CD4-positive, alpha-beta T cell (primary cell): ENCODE results near the gene CMIP. TPM values are rescaled to one million over a fixed set of nuclear protein-coding genes. Genes with fewer than 3 reads are reported as not detected.

Experiments used
- ATAC-seq: fragments of 200-7000 bp; cut with Tn5 transposase; one replicate; pipeline ENCODE4 v1.10.0; 2022; ENCODE audit warnings: mild to moderate bottlenecking; ENCODE audit not compliant: poor library complexity
- CTCF ChIA-PET: fragments of 350-600 bp; sonication (Branson Sonifier 250); formaldehyde crosslinking; loops from one replicate; lab custom pipeline; 2021; ENCODE audit warnings: antibody characterized with exemption, inconsistent platforms; lab: Charles Lee
- POLR2A ChIA-PET: fragments of 350-600 bp; sonication (Branson Sonifier 250); formaldehyde crosslinking; loops from one replicate; lab custom pipeline; 2021; ENCODE audit warnings: antibody characterized with exemption, inconsistent platforms; lab: Charles Lee
- DNase-seq, 14 experiments: peaks; one replicate each; pipeline ENCODE4 v3.0.0-alpha.2; 2013 to 2020; ENCODE audit warnings: mixed read lengths in 2 of 14
- H3K27ac ChIP-seq, 2 donors: one replicate each; pipeline versions ENCODE4 v1.5.1 to v1.7.0; 2013; ENCODE audit warnings: low read length in 2 of 2, low read depth in 1 of 2, mild to moderate bottlenecking in 1 of 2
- H3K27me3 ChIP-seq, 2 experiments: 1 replicate in 1 of 2; 2 replicates in 1 of 2; pipeline versions ENCODE4 v1.6.1 to v1.7.0; 2013; ENCODE audit warnings: low read length in 2 of 2, control low read depth in 1 of 2, mild to moderate bottlenecking in 1 of 2, moderate library complexity in 1 of 2; ENCODE audit not compliant: insufficient read depth in 2 of 2, control insufficient read depth in 1 of 2
- H3K36me3 ChIP-seq: one replicate; pipeline ENCODE4 v1.6.1; 2013; ENCODE audit warnings: low read length, control low read depth; ENCODE audit not compliant: insufficient read depth
- H3K4me1 ChIP-seq: one replicate; pipeline ENCODE4 v1.6.1; 2013; ENCODE audit warnings: low read length, control low read depth; ENCODE audit not compliant: insufficient read depth
- H3K4me3 ChIP-seq: one replicate; pipeline ENCODE4 v1.5.1; 2013; ENCODE audit warnings: mild to moderate bottlenecking, low read length, moderate library complexity
- H3K9me3 ChIP-seq, 2 experiments: 1 replicate in 1 of 2; 2 replicates in 1 of 2; pipeline versions ENCODE4 v1.6.1 to v1.7.0; 2013; ENCODE audit warnings: low read length in 2 of 2, mild to moderate bottlenecking in 2 of 2, control low read depth in 1 of 2, moderate library complexity in 1 of 2; ENCODE audit not compliant: control insufficient read depth in 1 of 2, insufficient read depth in 1 of 2
- H3K27ac Mint-ChIP-seq: one replicate; pipeline ENCODE4 v1.8.0; 2020; ENCODE audit warnings: mixed read lengths
- H3K27me3 Mint-ChIP-seq: one replicate; pipeline ENCODE4 v1.8.0; 2021; ENCODE audit warnings: mixed read lengths
- H3K36me3 Mint-ChIP-seq: one replicate; pipeline ENCODE4 v1.8.0; 2021; ENCODE audit warnings: low read depth, mixed read lengths
- H3K4me1 Mint-ChIP-seq: one replicate; pipeline ENCODE4 v1.8.0; 2021; ENCODE audit warnings: low read depth, mixed read lengths
- H3K4me3 Mint-ChIP-seq: one replicate; pipeline ENCODE4 v1.8.0; 2020; ENCODE audit warnings: mild to moderate bottlenecking, mixed read lengths
- H3K9me3 Mint-ChIP-seq: one replicate; pipeline ENCODE4 v1.8.0; 2020; ENCODE audit warnings: mixed read lengths
- intact Hi-C, 2 experiments: fragments of 100-400 bp; cut with DNase I in 1 of 2; cut with micrococcal nuclease in 1 of 2; formaldehyde crosslinking; loops; one replicate each; pipeline versions ENCODE4 v1.15.1 to v1.9.0; 2023 to 2025; cut with DNase I, micrococcal nuclease
- total RNA-seq, 174 experiments: library from RNA in 2 of 174; stranded (reverse) in 2 of 174; gene quantifications; one replicate each; pipeline ENCODE4 v1.2.3 and lab custom pipeline; 2021 to 2026
- TF ChIP-seq, protein P1 (sequence below): fragments of 200-600 bp; IDR thresholded peaks from one replicate; pipeline ENCODE4 v1.8.0; 2022; ENCODE audit warnings: antibody characterized with exemption, mild to moderate bottlenecking

The CMIP gene
- total RNA-seq, 2 experiments from 2014 or later, result 33.5 to 35.3 TPM

DNA sequence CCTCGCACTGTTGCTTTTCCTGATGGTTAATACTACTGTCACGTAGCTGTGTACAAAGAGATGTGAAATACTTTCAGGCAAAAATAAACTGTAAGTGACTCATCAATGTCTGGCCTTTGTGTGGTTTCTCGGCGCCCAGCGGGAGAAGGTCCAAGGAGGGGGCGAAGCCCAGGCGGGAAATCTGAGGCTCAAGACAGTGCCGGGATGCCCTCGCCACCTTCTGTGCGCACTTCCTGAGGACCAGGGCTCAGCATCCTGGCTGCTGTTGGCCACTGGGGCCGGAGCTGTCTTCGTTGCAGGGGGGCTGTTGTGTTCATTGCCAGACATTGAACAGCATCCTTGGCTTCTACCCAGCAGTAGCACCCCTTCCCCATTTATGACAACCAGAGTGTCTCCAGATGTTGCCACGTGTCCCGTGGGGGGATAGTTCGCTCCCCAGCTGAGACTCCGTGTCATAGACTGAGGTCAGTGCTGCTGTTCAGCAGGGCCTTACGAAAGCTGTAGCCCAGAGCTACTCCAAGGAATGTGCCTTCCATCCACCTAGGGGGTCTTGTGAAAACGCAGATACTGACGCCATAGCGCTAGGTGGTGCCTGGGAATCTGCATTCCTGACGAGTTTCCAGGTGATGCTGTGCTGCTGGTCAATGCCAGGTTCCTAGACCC is 267.2 kb downstream of the CMIP start:
- no peak for ATAC-seq
- intact Hi-C loops, result no loop called here
- ChIA-PET POLR2A (no interaction called here), CTCF (no interaction called here)
- Histone ChIP-seq H3K4me1 (peaks cover 26% of the 10 kb centered on the region), H3K4me3 (no peak overlapping the region), H3K27ac (no peak overlapping the region), H3K27me3 (no peaks in the 10 kb centered on the region), H3K9me3 (no peaks in the 10 kb centered on the region), H3K36me3 (peaks cover 22% of the 10 kb centered on the region)
- no peak for DNase-seq
- no peaks in the 10 kb centered on the region for H3K9me3 Mint-ChIP-seq
- H3K27ac Mint-ChIP-seq, result peak overlapping the region; percentile 11
- no peaks in the 10 kb centered on the region for H3K27me3 Mint-ChIP-seq
- H3K4me3 Mint-ChIP-seq, result no peak overlapping the region
- TF ChIP-seq, protein P1, sequence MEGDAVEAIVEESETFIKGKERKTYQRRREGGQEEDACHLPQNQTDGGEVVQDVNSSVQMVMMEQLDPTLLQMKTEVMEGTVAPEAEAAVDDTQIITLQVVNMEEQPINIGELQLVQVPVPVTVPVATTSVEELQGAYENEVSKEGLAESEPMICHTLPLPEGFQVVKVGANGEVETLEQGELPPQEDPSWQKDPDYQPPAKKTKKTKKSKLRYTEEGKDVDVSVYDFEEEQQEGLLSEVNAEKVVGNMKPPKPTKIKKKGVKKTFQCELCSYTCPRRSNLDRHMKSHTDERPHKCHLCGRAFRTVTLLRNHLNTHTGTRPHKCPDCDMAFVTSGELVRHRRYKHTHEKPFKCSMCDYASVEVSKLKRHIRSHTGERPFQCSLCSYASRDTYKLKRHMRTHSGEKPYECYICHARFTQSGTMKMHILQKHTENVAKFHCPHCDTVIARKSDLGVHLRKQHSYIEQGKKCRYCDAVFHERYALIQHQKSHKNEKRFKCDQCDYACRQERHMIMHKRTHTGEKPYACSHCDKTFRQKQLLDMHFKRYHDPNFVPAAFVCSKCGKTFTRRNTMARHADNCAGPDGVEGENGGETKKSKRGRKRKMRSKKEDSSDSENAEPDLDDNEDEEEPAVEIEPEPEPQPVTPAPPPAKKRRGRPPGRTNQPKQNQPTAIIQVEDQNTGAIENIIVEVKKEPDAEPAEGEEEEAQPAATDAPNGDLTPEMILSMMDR, result no peak
- H3K36me3 Mint-ChIP-seq, result peaks cover 34% of the 10 kb centered on the region
- peaks cover 24% of the 10 kb centered on the region for H3K4me1 Mint-ChIP-seq

GRCh38 chr16:81712681-81713080 is 268.1 kb downstream of the CMIP start:
- no peak overlapping the region for H3K4me3 Mint-ChIP-seq
- H3K4me3 ChIP-seq, result no peak overlapping the region
- no peak overlapping the region for H3K27ac Mint-ChIP-seq
- H3K36me3 ChIP-seq, result peaks cover 13% of the 10 kb centered on the region
- no peaks in the 10 kb centered on the region for H3K9me3 Mint-ChIP-seq
- intact Hi-C loops, result no loop called here
- peaks cover 35% of the 10 kb centered on the region for H3K4me1 ChIP-seq
- DNase-seq (no peak), ATAC-seq (no peak)
- POLR2A ChIA-PET, result no interaction called here
- H3K36me3 Mint-ChIP-seq, result peaks cover 25% of the 10 kb centered on the region
- H3K9me3 ChIP-seq, result no peaks in the 10 kb centered on the region
- CTCF ChIA-PET, result interaction anchor here (1.1 kb wide), 1 partner anchor 11 kb away, joined by 3 read pairs; no protein-coding TSS in a partner anchor
- H3K4me1 Mint-ChIP-seq, result peaks cover 30% of the 10 kb centered on the region
- TF ChIP-seq, protein P1, result no peak
- no peak overlapping the region for H3K27ac ChIP-seq
- H3K27me3 Mint-ChIP-seq, result no peaks in the 10 kb centered on the region
- no peaks in the 10 kb centered on the region for H3K27me3 ChIP-seq

DNA sequence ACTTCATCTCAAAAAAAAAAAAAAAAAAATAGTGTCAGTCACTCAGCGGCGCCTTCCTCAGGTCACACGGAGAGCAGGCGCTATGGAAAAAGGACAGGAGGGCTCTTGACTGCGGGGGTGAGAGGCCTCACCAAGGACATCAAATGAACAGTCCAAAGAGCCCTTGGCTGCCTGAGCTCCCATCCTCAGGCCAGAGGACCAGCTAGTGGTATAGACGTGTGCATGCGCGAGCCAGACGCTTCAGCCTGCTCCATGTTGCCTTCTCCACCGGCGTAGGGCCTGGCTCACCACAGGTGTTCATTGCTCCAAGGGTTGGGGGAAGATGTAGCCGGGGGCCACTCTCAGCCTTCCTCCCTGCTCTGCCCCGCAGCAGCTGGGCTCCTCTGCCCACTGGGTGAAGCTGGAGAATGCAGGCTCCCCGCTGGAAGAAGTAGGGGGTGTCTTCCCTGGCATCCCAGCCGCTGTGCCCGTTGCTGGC is 268.7 kb downstream of the CMIP start:
- CTCF ChIA-PET, result interaction anchor here (0.8 to 1.1 kb wide), 2 partner anchors 10 to 309 kb away, joined by 3 to 4 read pairs; no protein-coding TSS in a partner anchor
- ATAC-seq, result no peak
- DNase-seq, result no peak

More for the DNA sequence above, 268.7 kb downstream of the CMIP start:
- H3K36me3 Mint-ChIP-seq, result peaks cover 19% of the 10 kb centered on the region
- Histone ChIP-seq H3K9me3 (no peaks in the 10 kb centered on the region), H3K27me3 (no peaks in the 10 kb centered on the region), H3K36me3 (peaks cover 7% of the 10 kb centered on the region), H3K4me3 (no peak overlapping the region), H3K27ac (no peak overlapping the region), H3K4me1 (peaks cover 42% of the 10 kb centered on the region)
- H3K27me3 Mint-ChIP-seq, result no peaks in the 10 kb centered on the region
- POLR2A ChIA-PET, result no interaction called here
- peaks cover 37% of the 10 kb centered on the region for H3K4me1 Mint-ChIP-seq
- no peak overlapping the region for H3K4me3 Mint-ChIP-seq
- no peak overlapping the region for H3K27ac Mint-ChIP-seq
- no peaks in the 10 kb centered on the region for H3K9me3 Mint-ChIP-seq
- TF ChIP-seq, protein P1, result no peak
- intact Hi-C loops, result no loop called here
